Fibroblast of lung (primary cell): ENCODE results near the gene PGM5.

ENCODE experiments used
- EZH2 ChIP-seq: IDR thresholded peaks from 2 replicates; pipeline ENCODE4 v1.5.1; 2012; ENCODE audit warnings: low read length, control low read depth, mild to moderate bottlenecking; ENCODE audit errors: missing control alignments
- TF ChIP-seq, protein P1 (sequence below), 2 donors: IDR thresholded peaks in 1 of 2; conservative IDR thresholded peaks in 1 of 2; 1 replicate in 1 of 2; 2 replicates in 1 of 2; pipeline ENCODE4 v1.5.1; 2011 to 2012; ENCODE audit warnings: low read length in 2 of 2, control low read depth in 1 of 2, inconsistent platforms in 1 of 2, low read depth in 1 of 2, mild to moderate bottlenecking in 1 of 2

DNA sequence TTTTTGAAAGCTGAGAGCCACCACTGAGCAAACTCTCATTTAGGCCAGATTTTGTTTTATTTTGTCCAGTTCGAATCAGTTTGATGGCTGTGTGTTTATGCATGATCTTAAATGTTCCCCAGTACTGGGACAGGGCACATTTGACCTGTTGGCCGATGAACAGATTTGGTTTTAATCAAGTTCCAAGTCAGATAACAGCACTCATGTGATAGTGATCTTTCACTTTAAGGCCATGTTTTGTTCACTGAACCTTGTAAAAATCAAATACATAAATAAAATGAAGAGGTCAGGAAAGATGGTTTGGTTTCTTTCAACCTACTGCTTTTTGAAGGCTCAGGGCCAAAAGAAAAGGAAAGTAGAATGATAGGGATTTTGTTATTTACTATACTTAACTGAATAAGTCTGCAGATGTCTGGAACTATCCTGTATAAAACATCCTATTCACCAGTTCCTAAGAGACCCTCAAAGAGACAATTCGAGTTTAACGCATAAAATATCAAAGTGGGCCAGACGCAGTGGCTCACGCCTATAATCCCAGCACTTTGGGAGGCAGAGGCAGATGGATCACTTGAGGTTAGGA is 77.2 kb downstream of the PGM5 start:
- no peak for TF ChIP-seq EZH2
- TF ChIP-seq, protein P1, sequence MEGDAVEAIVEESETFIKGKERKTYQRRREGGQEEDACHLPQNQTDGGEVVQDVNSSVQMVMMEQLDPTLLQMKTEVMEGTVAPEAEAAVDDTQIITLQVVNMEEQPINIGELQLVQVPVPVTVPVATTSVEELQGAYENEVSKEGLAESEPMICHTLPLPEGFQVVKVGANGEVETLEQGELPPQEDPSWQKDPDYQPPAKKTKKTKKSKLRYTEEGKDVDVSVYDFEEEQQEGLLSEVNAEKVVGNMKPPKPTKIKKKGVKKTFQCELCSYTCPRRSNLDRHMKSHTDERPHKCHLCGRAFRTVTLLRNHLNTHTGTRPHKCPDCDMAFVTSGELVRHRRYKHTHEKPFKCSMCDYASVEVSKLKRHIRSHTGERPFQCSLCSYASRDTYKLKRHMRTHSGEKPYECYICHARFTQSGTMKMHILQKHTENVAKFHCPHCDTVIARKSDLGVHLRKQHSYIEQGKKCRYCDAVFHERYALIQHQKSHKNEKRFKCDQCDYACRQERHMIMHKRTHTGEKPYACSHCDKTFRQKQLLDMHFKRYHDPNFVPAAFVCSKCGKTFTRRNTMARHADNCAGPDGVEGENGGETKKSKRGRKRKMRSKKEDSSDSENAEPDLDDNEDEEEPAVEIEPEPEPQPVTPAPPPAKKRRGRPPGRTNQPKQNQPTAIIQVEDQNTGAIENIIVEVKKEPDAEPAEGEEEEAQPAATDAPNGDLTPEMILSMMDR (conservative IDR thresholded peaks at IDR 0.05 in 1 of 2, IDR thresholded peaks at IDR 0.05 in 1 of 2; ENCODE audit: low read depth in 1 of 2, low read length in 2 of 2): no peak
